WTC11 (cell line): ENCODE measurements around the gene SHANK3. TPM values are rescaled to one million over a fixed set of nuclear protein-coding genes. Genes with fewer than 3 reads are reported as not detected.

ENCODE experiments used
- ATAC-seq: fragments of 200-7000 bp; cut with Tn5 transposase; 2 replicates; pipeline ENCODE4 v1.10.0; 2021; ENCODE audit warnings: mild to moderate bottlenecking, moderate library complexity
- Bru-seq: library from RNA; stranded (reverse); fragments of 400-500 nt; gene quantifications from one replicate; lab custom pipeline; 2021; lab: Mats Ljungman, UMichigan
- CTCF ChIA-PET: fragments of 300-600 bp; sonication (Branson Sonifier 250); formaldehyde crosslinking; loops from one replicate; lab custom pipeline; 2021; ENCODE audit warnings: antibody characterized with exemption; lab: Charles Lee
- POLR2A ChIA-PET: fragments of 350-600 bp; sonication (Branson Sonifier 250); formaldehyde crosslinking; loops from one replicate; lab custom pipeline; 2021; ENCODE audit warnings: antibody characterized with exemption; lab: Charles Lee
- DNase-seq: peaks from one replicate; pipeline ENCODE4 v3.0.0; 2021; ENCODE audit warnings: low spot score
- H3K27ac Mint-ChIP-seq: 2 replicates; pipeline ENCODE4 v1.8.0; 2021; ENCODE audit warnings: mixed read lengths
- H3K27me3 Mint-ChIP-seq: 2 replicates; pipeline ENCODE4 v1.8.0; 2021; ENCODE audit warnings: low read depth, mild to moderate bottlenecking, moderate library complexity, mixed read lengths
- H3K36me3 Mint-ChIP-seq: 2 replicates; pipeline ENCODE4 v1.8.0; 2021; ENCODE audit warnings: mixed read lengths
- H3K4me1 Mint-ChIP-seq: 2 replicates; pipeline ENCODE4 v1.8.0; 2022; ENCODE audit warnings: mixed read lengths
- H3K4me3 Mint-ChIP-seq: 2 replicates; pipeline ENCODE4 v1.8.0; 2021; ENCODE audit warnings: mild to moderate bottlenecking, moderate library complexity, mixed read lengths
- H3K9me3 Mint-ChIP-seq: 2 replicates; pipeline ENCODE4 v1.8.0; 2021; ENCODE audit warnings: mixed read lengths
- CREB1 ChIP-seq: sonication (generic); formaldehyde crosslinking; IDR thresholded peaks from 2 replicates; pipeline ENCODE4 v1.8.0; 2023; ENCODE audit warnings: mild to moderate bottlenecking, missing genetic modification reagents
- CREM ChIP-seq: sonication (generic); formaldehyde crosslinking; IDR thresholded peaks from 2 replicates; pipeline ENCODE4 v1.8.1; 2022; ENCODE audit warnings: mild to moderate bottlenecking, missing genetic modification reagents, moderate library complexity
- GRHL2 ChIP-seq: fragments of 250-450 bp; sonication (Bioruptor Pico); IDR thresholded peaks from 2 replicates; pipeline ENCODE4 v1.8.0; 2022; ENCODE audit warnings: mild to moderate bottlenecking, moderate library complexity; ENCODE audit not compliant: insufficient replicate concordance, severe bottlenecking
- IRF2 ChIP-seq: sonication (generic); formaldehyde crosslinking; IDR thresholded peaks from 2 replicates; pipeline ENCODE4 v1.8.0; 2022; ENCODE audit warnings: low read depth, missing genetic modification reagents, borderline replicate concordance
- JAZF1 ChIP-seq: fragments of 250-450 bp; sonication (Bioruptor Pico); IDR thresholded peaks from 2 replicates; pipeline ENCODE4 v1.9.0; 2021; ENCODE audit warnings: moderate library complexity, mild to moderate bottlenecking, inconsistent platforms
- KAT7 ChIP-seq: sonication (generic); formaldehyde crosslinking; IDR thresholded peaks from 2 replicates; pipeline ENCODE4 v1.8.1; 2023; ENCODE audit warnings: missing genetic modification reagents, mild to moderate bottlenecking, borderline replicate concordance
- OVOL2 ChIP-seq: fragments of 250-450 bp; sonication (Bioruptor Pico); IDR thresholded peaks from 2 replicates; pipeline ENCODE4 v1.9.0; 2021; ENCODE audit warnings: mild to moderate bottlenecking, borderline replicate concordance
- SMAD3 ChIP-seq: sonication (generic); formaldehyde crosslinking; IDR thresholded peaks from 2 replicates; pipeline ENCODE4 v1.8.0; 2022; ENCODE audit warnings: missing genetic modification reagents, mild to moderate bottlenecking, borderline replicate concordance
- SP1 ChIP-seq: sonication (generic); formaldehyde crosslinking; conservative IDR thresholded peaks from 2 replicates; pipeline ENCODE4 v1.8.1; 2022; ENCODE audit warnings: missing genetic modification reagents
- ZNF121 ChIP-seq: sonication (generic); formaldehyde crosslinking; IDR thresholded peaks from 2 replicates; pipeline ENCODE4 v1.8.0; 2023; ENCODE audit warnings: missing genetic modification reagents
- ZNF263 ChIP-seq: sonication (generic); formaldehyde crosslinking; IDR thresholded peaks from 2 replicates; pipeline ENCODE4 v1.8.1; 2022; ENCODE audit warnings: low read depth, mild to moderate bottlenecking, moderate library complexity, missing genetic modification reagents
- ZNF416 ChIP-seq: fragments of 250-450 bp; sonication (Bioruptor Pico); IDR thresholded peaks from 2 replicates; pipeline ENCODE4 v1.9.0; 2021; ENCODE audit warnings: mild to moderate bottlenecking, inconsistent platforms
- long read RNA-seq, 3 experiments: library from RNA in 1 of 3; library from capped mRNA in 1 of 3; library from polyadenylated mRNA in 1 of 3; unstranded in 2 of 3; stranded (forward) in 1 of 3; transcript quantifications; one replicate each; pipeline ENCODE4 v2.0.0, GENCODE V29; 2021
- total RNA-seq: library from RNA; stranded (reverse); gene quantifications from 3 replicates; pipeline ENCODE4 v1.2.3, GENCODE V29; 2021
- TF ChIP-seq, protein P1 (sequence below): sonication (generic); formaldehyde crosslinking; IDR thresholded peaks from 2 replicates; pipeline ENCODE4 v1.8.0; 2023; ENCODE audit warnings: missing genetic modification reagents, mild to moderate bottlenecking, borderline replicate concordance
- TF ChIP-seq, protein P2 (sequence below): sonication (generic); formaldehyde crosslinking; IDR thresholded peaks from 2 replicates; pipeline ENCODE4 v1.8.0; 2022; ENCODE audit warnings: mild to moderate bottlenecking, missing genetic modification reagents
- TF ChIP-seq, protein P3 (sequence below): sonication (generic); formaldehyde crosslinking; IDR thresholded peaks from 2 replicates; pipeline ENCODE4 v1.8.0; 2022; ENCODE audit warnings: missing genetic modification reagents
- TF ChIP-seq, protein P4 (sequence below): fragments of 250-450 bp; sonication (Bioruptor Pico); IDR thresholded peaks from 2 replicates; pipeline ENCODE4 v1.8.0; 2021; ENCODE audit warnings: mild to moderate bottlenecking
- TF ChIP-seq, protein P5 (sequence below): sonication (generic); formaldehyde crosslinking; IDR thresholded peaks from 2 replicates; pipeline ENCODE4 v1.8.1; 2022; ENCODE audit warnings: low read depth, mild to moderate bottlenecking, moderate library complexity, missing genetic modification reagents, borderline replicate concordance
- TF ChIP-seq, protein P6 (sequence below): fragments of 250-450 bp; sonication (Bioruptor Pico); IDR thresholded peaks from 2 replicates; pipeline ENCODE4 v1.9.0; 2021; ENCODE audit warnings: mild to moderate bottlenecking

The SHANK3 gene
- total RNA-seq: 9.6 to 10.5 TPM (median 9.7 TPM) in 3 replicates
- percentile 40 among the genes with signal in this experiment for Bru-seq, nascent RNA
- long read RNA-seq, experiment 1, partial matches to known transcripts: 2 of 18 reads
- long read RNA-seq, experiment 1, other reads (novel, unspliced or antisense): 16 of 18 reads
- long read RNA-seq, experiment 2, partial matches to known transcripts: 4 of 26 reads
- long read RNA-seq, experiment 2, other reads (novel, unspliced or antisense): 22 of 26 reads
- long read RNA-seq, experiment 3: 0 reads

DNA sequence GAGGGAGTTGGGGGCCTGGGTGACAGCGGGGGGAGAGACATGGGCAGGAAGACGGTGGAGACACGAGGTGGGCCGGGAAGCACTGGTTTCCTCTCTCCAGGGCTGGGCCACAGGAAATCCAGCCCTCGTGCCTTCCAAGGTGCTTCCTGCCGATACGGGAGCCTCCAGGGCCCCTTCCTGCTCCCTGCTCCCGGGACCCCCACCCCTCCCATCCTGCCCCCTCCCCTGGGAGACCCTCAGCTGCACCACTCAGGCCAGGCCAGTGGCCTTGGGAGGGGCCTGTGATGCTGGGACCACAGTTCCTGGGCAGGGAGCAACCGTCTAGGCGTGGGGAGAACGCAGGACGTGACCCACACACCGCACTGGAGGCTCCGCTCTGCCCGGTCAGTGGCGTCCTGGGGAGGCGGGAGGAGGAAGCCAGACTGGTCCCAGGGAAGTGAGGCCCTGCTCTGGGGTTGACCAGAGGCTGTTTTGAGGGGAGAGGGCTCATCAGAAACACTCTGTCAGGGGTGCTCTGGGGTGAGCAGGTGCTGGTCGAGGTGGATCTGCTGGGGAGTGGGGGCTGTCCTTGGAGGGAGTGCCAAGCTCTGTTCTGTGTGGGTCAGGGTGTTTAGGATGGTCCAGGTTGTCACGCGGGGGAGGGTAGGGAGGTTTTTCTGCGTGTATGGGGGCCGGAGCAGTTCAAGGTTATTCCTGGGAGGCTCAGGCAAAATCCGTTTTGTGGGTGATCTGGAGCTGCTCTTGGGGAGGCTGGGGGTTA lies at the start of gene SHANK3:
Gene SHANK3 (plus strand): TSS at position 353 of the 760 bp plus-strand sequence.
- H3K4me1 Mint-ChIP-seq: peaks cover 13% of the 10 kb centered on the region
- ATAC-seq: no peak
- ChIA-PET CTCF (interaction anchor here (0.6 to 3.0 kb wide), 9 partner anchors 31 to 423 kb away, joined by 3 to 22 read pairs (median 6); partner anchors contain the start of gene ARSA), POLR2A (no interaction called here)
- no peak for DNase-seq
- no peak within 1 kb of the TSS for H3K27ac Mint-ChIP-seq
- peak within 1 kb of the TSS; percentile 63 for H3K4me3 Mint-ChIP-seq
- TF ChIP-seq SMAD3 (CRISPR knock-in tag) (no peak), ZNF416 (CRISPR knock-in tag) (no peak), GRHL2 (no peak), ZNF121 (no peak), SP1 (CRISPR knock-in tag) (no peak), IRF2 (no peak)
- TF ChIP-seq, protein P1, sequence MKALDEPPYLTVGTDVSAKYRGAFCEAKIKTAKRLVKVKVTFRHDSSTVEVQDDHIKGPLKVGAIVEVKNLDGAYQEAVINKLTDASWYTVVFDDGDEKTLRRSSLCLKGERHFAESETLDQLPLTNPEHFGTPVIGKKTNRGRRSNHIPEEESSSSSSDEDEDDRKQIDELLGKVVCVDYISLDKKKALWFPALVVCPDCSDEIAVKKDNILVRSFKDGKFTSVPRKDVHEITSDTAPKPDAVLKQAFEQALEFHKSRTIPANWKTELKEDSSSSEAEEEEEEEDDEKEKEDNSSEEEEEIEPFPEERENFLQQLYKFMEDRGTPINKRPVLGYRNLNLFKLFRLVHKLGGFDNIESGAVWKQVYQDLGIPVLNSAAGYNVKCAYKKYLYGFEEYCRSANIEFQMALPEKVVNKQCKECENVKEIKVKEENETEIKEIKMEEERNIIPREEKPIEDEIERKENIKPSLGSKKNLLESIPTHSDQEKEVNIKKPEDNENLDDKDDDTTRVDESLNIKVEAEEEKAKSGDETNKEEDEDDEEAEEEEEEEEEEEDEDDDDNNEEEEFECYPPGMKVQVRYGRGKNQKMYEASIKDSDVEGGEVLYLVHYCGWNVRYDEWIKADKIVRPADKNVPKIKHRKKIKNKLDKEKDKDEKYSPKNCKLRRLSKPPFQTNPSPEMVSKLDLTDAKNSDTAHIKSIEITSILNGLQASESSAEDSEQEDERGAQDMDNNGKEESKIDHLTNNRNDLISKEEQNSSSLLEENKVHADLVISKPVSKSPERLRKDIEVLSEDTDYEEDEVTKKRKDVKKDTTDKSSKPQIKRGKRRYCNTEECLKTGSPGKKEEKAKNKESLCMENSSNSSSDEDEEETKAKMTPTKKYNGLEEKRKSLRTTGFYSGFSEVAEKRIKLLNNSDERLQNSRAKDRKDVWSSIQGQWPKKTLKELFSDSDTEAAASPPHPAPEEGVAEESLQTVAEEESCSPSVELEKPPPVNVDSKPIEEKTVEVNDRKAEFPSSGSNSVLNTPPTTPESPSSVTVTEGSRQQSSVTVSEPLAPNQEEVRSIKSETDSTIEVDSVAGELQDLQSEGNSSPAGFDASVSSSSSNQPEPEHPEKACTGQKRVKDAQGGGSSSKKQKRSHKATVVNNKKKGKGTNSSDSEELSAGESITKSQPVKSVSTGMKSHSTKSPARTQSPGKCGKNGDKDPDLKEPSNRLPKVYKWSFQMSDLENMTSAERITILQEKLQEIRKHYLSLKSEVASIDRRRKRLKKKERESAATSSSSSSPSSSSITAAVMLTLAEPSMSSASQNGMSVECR: no peak
- TF ChIP-seq, protein P2, sequence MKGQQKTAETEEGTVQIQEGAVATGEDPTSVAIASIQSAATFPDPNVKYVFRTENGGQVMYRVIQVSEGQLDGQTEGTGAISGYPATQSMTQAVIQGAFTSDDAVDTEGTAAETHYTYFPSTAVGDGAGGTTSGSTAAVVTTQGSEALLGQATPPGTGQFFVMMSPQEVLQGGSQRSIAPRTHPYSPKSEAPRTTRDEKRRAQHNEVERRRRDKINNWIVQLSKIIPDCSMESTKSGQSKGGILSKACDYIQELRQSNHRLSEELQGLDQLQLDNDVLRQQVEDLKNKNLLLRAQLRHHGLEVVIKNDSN (CRISPR knock-in tag): no peak
- H3K27me3 Mint-ChIP-seq: peaks cover 63% of the 10 kb centered on the region
- H3K9me3 Mint-ChIP-seq: no peaks in the 10 kb centered on the region
- H3K36me3 Mint-ChIP-seq: no peaks in the 10 kb centered on the region

DNA sequence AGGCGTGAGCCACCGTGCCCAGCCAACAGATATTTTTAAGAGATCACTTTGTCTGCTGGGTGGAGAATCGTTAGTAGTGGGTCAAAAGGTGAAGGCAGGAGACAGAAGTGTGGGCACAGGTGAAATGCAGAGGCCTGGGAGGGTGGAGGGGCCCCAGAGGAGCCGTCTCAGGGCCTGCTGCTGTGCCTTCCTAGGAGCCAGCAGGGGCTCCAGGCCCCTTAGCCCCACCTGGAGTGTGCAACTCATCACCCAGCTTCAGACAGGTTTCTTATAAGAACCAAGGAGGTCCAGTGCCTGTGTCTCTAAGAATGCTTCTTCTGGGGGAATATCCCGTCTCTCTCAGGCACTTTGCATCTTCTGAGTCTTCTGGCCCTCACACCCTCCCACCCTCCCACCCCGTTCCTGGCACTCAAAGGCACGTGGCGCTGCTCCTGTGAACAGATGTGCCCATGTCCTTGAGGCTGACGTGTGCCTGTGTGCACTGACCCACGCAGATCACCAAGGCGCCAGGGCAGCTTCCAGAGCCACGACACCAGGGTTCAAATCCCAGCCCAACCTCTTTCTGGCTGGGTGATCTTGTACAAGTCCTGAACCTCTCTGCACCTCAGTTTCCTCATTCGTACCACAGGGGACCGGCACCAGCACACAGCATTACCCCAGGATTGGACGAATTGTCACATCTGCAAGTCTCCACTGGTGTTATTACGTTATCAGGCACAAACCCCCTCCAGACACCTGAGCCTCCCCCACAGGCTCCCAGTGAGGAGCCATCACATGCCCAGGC lies 48.1 kb upstream of the SHANK3 start:
- peaks cover 21% of the 10 kb centered on the region for H3K27me3 Mint-ChIP-seq
- CTCF ChIA-PET: interaction anchor here (0.6 to 4.5 kb wide), 3 partner anchors 16 to 75 kb away, joined by 3 to 59 read pairs (median 4); no protein-coding TSS in a partner anchor
- H3K9me3 Mint-ChIP-seq: no peaks in the 10 kb centered on the region
- POLR2A ChIA-PET: no interaction called here
- no peaks in the 10 kb centered on the region for H3K36me3 Mint-ChIP-seq
- H3K4me1 Mint-ChIP-seq: peaks cover 32% of the 10 kb centered on the region
- no peak overlapping the region for H3K4me3 Mint-ChIP-seq
- DNase-seq (no peak), ATAC-seq (no peak)
- no peak overlapping the region for H3K27ac Mint-ChIP-seq
- TF ChIP-seq, protein P3, sequence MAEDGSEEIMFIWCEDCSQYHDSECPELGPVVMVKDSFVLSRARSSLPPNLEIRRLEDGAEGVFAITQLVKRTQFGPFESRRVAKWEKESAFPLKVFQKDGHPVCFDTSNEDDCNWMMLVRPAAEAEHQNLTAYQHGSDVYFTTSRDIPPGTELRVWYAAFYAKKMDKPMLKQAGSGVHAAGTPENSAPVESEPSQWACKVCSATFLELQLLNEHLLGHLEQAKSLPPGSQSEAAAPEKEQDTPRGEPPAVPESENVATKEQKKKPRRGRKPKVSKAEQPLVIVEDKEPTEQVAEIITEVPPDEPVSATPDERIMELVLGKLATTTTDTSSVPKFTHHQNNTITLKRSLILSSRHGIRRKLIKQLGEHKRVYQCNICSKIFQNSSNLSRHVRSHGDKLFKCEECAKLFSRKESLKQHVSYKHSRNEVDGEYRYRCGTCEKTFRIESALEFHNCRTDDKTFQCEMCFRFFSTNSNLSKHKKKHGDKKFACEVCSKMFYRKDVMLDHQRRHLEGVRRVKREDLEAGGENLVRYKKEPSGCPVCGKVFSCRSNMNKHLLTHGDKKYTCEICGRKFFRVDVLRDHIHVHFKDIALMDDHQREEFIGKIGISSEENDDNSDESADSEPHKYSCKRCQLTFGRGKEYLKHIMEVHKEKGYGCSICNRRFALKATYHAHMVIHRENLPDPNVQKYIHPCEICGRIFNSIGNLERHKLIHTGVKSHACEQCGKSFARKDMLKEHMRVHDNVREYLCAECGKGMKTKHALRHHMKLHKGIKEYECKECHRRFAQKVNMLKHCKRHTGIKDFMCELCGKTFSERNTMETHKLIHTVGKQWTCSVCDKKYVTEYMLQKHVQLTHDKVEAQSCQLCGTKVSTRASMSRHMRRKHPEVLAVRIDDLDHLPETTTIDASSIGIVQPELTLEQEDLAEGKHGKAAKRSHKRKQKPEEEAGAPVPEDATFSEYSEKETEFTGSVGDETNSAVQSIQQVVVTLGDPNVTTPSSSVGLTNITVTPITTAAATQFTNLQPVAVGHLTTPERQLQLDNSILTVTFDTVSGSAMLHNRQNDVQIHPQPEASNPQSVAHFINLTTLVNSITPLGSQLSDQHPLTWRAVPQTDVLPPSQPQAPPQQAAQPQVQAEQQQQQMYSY (CRISPR knock-in tag): no peak
- no peak for TF ChIP-seq CREB1 (CRISPR knock-in tag)
- no peak for TF ChIP-seq KAT7 (CRISPR knock-in tag)
- TF ChIP-seq JAZF1 (CRISPR knock-in tag): no peak
- TF ChIP-seq, protein P4, sequence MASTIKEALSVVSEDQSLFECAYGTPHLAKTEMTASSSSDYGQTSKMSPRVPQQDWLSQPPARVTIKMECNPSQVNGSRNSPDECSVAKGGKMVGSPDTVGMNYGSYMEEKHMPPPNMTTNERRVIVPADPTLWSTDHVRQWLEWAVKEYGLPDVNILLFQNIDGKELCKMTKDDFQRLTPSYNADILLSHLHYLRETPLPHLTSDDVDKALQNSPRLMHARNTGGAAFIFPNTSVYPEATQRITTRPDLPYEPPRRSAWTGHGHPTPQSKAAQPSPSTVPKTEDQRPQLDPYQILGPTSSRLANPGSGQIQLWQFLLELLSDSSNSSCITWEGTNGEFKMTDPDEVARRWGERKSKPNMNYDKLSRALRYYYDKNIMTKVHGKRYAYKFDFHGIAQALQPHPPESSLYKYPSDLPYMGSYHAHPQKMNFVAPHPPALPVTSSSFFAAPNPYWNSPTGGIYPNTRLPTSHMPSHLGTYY (CRISPR knock-in tag): no peak
- no peak for TF ChIP-seq CREM (CRISPR knock-in tag)
- no peak for TF ChIP-seq ZNF263 (CRISPR knock-in tag)
- TF ChIP-seq, protein P5, sequence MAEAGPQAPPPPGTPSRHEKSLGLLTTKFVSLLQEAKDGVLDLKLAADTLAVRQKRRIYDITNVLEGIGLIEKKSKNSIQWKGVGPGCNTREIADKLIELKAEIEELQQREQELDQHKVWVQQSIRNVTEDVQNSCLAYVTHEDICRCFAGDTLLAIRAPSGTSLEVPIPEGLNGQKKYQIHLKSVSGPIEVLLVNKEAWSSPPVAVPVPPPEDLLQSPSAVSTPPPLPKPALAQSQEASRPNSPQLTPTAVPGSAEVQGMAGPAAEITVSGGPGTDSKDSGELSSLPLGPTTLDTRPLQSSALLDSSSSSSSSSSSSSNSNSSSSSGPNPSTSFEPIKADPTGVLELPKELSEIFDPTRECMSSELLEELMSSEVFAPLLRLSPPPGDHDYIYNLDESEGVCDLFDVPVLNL (CRISPR knock-in tag): no peak
- no peak for TF ChIP-seq OVOL2 (CRISPR knock-in tag)
- TF ChIP-seq, protein P6, sequence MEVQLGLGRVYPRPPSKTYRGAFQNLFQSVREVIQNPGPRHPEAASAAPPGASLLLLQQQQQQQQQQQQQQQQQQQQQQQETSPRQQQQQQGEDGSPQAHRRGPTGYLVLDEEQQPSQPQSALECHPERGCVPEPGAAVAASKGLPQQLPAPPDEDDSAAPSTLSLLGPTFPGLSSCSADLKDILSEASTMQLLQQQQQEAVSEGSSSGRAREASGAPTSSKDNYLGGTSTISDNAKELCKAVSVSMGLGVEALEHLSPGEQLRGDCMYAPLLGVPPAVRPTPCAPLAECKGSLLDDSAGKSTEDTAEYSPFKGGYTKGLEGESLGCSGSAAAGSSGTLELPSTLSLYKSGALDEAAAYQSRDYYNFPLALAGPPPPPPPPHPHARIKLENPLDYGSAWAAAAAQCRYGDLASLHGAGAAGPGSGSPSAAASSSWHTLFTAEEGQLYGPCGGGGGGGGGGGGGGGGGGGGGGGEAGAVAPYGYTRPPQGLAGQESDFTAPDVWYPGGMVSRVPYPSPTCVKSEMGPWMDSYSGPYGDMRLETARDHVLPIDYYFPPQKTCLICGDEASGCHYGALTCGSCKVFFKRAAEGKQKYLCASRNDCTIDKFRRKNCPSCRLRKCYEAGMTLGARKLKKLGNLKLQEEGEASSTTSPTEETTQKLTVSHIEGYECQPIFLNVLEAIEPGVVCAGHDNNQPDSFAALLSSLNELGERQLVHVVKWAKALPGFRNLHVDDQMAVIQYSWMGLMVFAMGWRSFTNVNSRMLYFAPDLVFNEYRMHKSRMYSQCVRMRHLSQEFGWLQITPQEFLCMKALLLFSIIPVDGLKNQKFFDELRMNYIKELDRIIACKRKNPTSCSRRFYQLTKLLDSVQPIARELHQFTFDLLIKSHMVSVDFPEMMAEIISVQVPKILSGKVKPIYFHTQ (CRISPR knock-in tag): no peak
